ENCODE data around the gene FOXD1. TPM values are rescaled to one million over a fixed set of nuclear protein-coding genes. Genes with fewer than 3 reads are reported as not detected.
"Not testable (repeated sequence)": the region's sequence is repeated elsewhere in the genome, so short reads cannot be mapped to it uniquely, and the experiment has no call there.

Gene FOXD1
- total and polyA plus RNA-seq, 2 experiments from 2014 or later = 0.33 to 1.9 TPM

DNA sequence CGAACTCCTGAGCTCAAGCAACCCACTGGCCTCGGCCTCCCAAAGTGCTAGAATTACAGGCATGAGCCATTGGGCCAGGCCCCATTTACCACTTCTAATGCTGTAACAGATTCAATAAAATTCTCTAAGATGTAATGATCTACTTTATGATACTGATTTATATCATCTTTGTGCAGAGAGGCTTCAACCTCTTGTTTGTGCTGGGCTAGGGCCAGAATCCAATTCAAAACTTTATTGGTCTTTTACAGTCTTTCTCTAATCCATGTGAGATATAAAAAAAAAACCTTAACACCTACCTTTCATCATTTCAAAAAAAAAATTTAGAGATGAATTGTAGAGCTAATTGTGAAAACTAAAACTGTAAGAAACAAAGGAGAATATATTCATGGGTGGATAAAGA is 41.5 kb upstream of the FOXD1 start:
- H3K27me3 ChIP-seq = no peaks in the 10 kb centered on the region
- H3K27ac ChIP-seq = no peak overlapping the region
- H3K9me3 ChIP-seq (ENCODE audit: low read depth) = no peaks in the 10 kb centered on the region
- no peak overlapping the region for H2AFZ ChIP-seq
- no peak overlapping the region for H3K4me2 ChIP-seq
- no peaks in the 10 kb centered on the region for H4K20me1 ChIP-seq (ENCODE audit: insufficient read depth, poor library complexity, severe bottlenecking)
- H3K79me2 ChIP-seq = no peaks in the 10 kb centered on the region
- WGBS (ENCODE audit: low lambda C conversion rate, missing lambda C conversion rate) = 90% methylated on average over 2 of the region's 2 CpGs
- no peaks in the 10 kb centered on the region for H3K36me3 ChIP-seq (replicated peaks; ENCODE audit: insufficient read depth, low read depth)
- no peaks in the 10 kb centered on the region for H3K4me1 ChIP-seq (ENCODE audit: insufficient read depth)
- no peak for DNase-seq (ENCODE audit: low spot score)
- H3K4me3 ChIP-seq = no peak overlapping the region
- TF ChIP-seq EZH2phosphoT487 (IDR thresholded peaks at IDR 0.05; ENCODE audit: low read depth, severe bottlenecking, unreplicated experiment) = no peak
- TF ChIP-seq EZH2 (IDR thresholded peaks at IDR 0.05; ENCODE audit: borderline replicate concordance) = no peak
- TF ChIP-seq, protein P1, sequence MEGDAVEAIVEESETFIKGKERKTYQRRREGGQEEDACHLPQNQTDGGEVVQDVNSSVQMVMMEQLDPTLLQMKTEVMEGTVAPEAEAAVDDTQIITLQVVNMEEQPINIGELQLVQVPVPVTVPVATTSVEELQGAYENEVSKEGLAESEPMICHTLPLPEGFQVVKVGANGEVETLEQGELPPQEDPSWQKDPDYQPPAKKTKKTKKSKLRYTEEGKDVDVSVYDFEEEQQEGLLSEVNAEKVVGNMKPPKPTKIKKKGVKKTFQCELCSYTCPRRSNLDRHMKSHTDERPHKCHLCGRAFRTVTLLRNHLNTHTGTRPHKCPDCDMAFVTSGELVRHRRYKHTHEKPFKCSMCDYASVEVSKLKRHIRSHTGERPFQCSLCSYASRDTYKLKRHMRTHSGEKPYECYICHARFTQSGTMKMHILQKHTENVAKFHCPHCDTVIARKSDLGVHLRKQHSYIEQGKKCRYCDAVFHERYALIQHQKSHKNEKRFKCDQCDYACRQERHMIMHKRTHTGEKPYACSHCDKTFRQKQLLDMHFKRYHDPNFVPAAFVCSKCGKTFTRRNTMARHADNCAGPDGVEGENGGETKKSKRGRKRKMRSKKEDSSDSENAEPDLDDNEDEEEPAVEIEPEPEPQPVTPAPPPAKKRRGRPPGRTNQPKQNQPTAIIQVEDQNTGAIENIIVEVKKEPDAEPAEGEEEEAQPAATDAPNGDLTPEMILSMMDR (IDR thresholded peaks at IDR 0.05; ENCODE audit: poor library complexity) = no peak
- no peaks in the 10 kb centered on the region for H3K9me2 ChIP-seq (replicated peaks; ENCODE audit: insufficient read depth)

DNA sequence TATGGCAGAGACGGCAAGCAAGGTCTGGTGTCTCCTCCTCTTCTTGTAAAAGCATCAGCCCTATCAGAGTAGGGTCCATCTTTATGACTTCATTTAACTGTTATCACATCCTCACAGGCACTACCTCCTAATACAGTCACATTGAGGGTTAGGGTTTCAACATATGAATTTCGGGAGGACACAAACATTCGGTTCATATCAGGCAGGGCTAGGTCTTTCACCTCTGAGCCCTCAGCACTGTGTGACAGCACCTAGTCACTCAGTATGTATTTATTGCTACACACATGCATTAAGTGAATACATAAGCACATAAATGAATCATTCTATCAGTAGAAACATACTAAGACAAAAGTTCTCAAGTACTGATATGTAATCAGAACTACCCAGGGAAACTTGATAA is 40.2 kb upstream of the FOXD1 start:
- H2AFZ ChIP-seq = no peak overlapping the region
- H3K27ac ChIP-seq = no peak overlapping the region
- no peaks in the 10 kb centered on the region for H3K9me3 ChIP-seq (ENCODE audit: low read depth)
- H3K36me3 ChIP-seq (replicated peaks; ENCODE audit: insufficient read depth, low read depth) = no peaks in the 10 kb centered on the region
- TF ChIP-seq, protein P1 (IDR thresholded peaks at IDR 0.05; ENCODE audit: poor library complexity) = no peak
- TF ChIP-seq EZH2phosphoT487 (IDR thresholded peaks at IDR 0.05; ENCODE audit: low read depth, severe bottlenecking, unreplicated experiment) (no peak), EZH2 (IDR thresholded peaks at IDR 0.05; ENCODE audit: borderline replicate concordance) (no peak)
- no peak overlapping the region for H3K4me2 ChIP-seq
- no peak for DNase-seq (ENCODE audit: low spot score)
- no peaks in the 10 kb centered on the region for H3K9me2 ChIP-seq (replicated peaks; ENCODE audit: insufficient read depth)
- H3K4me1 ChIP-seq (ENCODE audit: insufficient read depth) = no peaks in the 10 kb centered on the region
- no peaks in the 10 kb centered on the region for H4K20me1 ChIP-seq (ENCODE audit: insufficient read depth, poor library complexity, severe bottlenecking)
- WGBS (ENCODE audit: low lambda C conversion rate, missing lambda C conversion rate) = 61% methylated on average over 3 of the region's 3 CpGs
- H3K4me3 ChIP-seq = no peak overlapping the region
- H3K27me3 ChIP-seq = no peaks in the 10 kb centered on the region
- no peaks in the 10 kb centered on the region for H3K79me2 ChIP-seq

DNA sequence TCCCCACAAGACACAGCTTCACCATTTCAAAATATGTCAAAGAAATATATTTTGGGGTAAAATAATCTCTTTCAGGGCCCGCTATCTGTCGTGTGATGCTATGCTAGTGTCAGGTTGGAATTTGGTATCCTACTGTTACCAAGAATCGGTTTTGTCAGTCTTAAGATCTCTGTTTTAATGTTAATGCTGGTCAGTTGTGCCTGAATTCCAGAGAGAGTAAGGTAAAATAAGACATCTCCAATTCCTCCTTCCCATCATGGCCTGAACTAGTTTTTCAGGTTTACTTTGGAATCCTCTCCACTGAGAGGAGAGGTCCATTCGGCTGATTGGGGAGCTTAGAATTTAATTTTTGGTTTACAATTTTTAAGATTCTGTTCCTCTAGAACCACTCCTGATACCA is 39.2 kb upstream of the FOXD1 start:
- Histone ChIP-seq H2AFZ (no peak overlapping the region), H3K4me2 (no peak overlapping the region), H3K9me3 (ENCODE audit: low read depth) (no peaks in the 10 kb centered on the region), H3K4me1 (ENCODE audit: insufficient read depth) (no peaks in the 10 kb centered on the region), H3K36me3 (replicated peaks; ENCODE audit: insufficient read depth, low read depth) (no peaks in the 10 kb centered on the region), H3K27ac (no peak overlapping the region), H3K9me2 (replicated peaks; ENCODE audit: insufficient read depth) (no peaks in the 10 kb centered on the region), H3K4me3 (no peak overlapping the region), H3K27me3 (no peaks in the 10 kb centered on the region), H3K79me2 (no peaks in the 10 kb centered on the region), H4K20me1 (ENCODE audit: insufficient read depth, poor library complexity, severe bottlenecking) (no peaks in the 10 kb centered on the region)
- no peak for DNase-seq (ENCODE audit: low spot score)
- TF ChIP-seq EZH2 (IDR thresholded peaks at IDR 0.05; ENCODE audit: borderline replicate concordance) (no peak), EZH2phosphoT487 (IDR thresholded peaks at IDR 0.05; ENCODE audit: low read depth, severe bottlenecking, unreplicated experiment) (no peak)
- TF ChIP-seq, protein P1 (IDR thresholded peaks at IDR 0.05; ENCODE audit: poor library complexity) = no peak
- 66% methylated on average over 4 of the region's 4 CpGs for WGBS (ENCODE audit: low lambda C conversion rate, missing lambda C conversion rate)

DNA sequence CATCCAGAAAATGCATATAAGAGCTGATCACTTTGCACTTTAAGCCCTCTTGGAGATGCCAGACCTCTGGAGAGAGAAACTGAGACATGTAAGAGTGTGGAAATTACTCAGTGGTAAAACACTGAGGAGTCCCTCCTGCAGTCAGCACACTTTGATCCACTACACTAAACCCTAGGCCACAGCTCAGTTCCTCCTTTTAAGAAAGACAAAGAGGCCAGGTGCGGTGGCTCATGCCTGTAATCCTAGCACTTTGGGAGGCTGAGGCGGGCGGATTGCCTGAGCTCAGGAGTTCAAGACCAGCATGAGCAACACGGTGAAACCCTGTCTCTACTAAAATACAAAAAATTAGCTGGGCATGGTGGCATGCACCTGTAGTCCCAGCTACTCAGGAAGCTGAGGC is 38.7 kb upstream of the FOXD1 start:
- not testable (repeated sequence) for H3K4me1 ChIP-seq (ENCODE audit: insufficient read depth); H3K79me2 ChIP-seq; DNase-seq (ENCODE audit: low spot score); H3K4me2 ChIP-seq; H2AFZ ChIP-seq; H3K27me3 ChIP-seq; H3K9me2 ChIP-seq (replicated peaks; ENCODE audit: insufficient read depth); H3K27ac ChIP-seq; H3K4me3 ChIP-seq; H3K9me3 ChIP-seq (ENCODE audit: low read depth); H3K36me3 ChIP-seq (replicated peaks; ENCODE audit: insufficient read depth, low read depth); H4K20me1 ChIP-seq (ENCODE audit: insufficient read depth, poor library complexity, severe bottlenecking)
- 68% methylated on average over 4 of the region's 4 CpGs for WGBS (ENCODE audit: low lambda C conversion rate, missing lambda C conversion rate)

Data from hepatocyte (in vitro differentiated cells).